PFSK-1 (cell line): ENCODE measurements around the gene CIDEA.

Source experiments
- FOXP2 ChIP-seq: optimal IDR thresholded peaks from 2 replicates; pipeline ENCODE3; 2011; ENCODE audit warnings: borderline replicate concordance, control low read depth, inconsistent platforms; ENCODE audit not compliant: insufficient read depth; ENCODE audit errors: extremely low read length, extremely low read depth
- POLR2AphosphoS5 ChIP-seq: IDR thresholded peaks from 2 replicates; pipeline ENCODE4 v1.6.1; 2012; ENCODE audit warnings: low read depth, mild to moderate bottlenecking, control low read depth, low read length, moderate library complexity
- SIN3A ChIP-seq: IDR thresholded peaks from 2 replicates; pipeline ENCODE4 v1.6.1; 2012; ENCODE audit warnings: mild to moderate bottlenecking, low read length, moderate library complexity, borderline replicate concordance; ENCODE audit not compliant: insufficient read depth
- TAF1 ChIP-seq: IDR thresholded peaks from 2 replicates; pipeline ENCODE4 v1.6.1; 2012; ENCODE audit warnings: low read length, control low read depth, borderline replicate concordance; ENCODE audit not compliant: insufficient read depth
- TF ChIP-seq, protein P1 (sequence below), 2 experiments: IDR thresholded peaks; 2 replicates each; pipeline versions ENCODE4 v1.6.1 to v1.8.0; 2011 to 2012; ENCODE audit warnings: low read depth in 2 of 2, low read length in 2 of 2, control low read depth in 1 of 2, inconsistent platforms in 1 of 2, mild to moderate bottlenecking in 1 of 2, moderate library complexity in 1 of 2; ENCODE audit not compliant: insufficient read depth in 1 of 2

CIDEA gene

DNA sequence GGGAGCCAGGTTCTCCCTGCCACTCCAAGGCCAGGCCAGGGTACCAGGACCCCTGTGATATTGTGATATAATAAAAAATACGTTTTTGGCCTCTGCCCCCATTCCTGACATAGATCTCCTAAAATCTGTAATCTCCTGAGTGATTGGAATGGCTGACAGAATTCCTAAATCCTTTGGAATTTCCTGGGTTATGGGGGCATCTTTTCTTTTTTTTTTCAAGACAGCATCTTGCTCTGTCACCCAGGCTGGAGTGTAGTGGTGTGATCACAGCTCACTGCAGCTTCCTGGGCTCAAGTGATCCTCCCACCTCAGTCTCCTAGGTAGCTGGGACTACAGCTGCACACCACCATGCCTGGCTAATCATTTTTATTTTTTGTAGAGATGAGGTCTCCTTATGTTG, 27.7 kb downstream of the CIDEA start:
- TF ChIP-seq TAF1 = no peak
- TF ChIP-seq, protein P1, sequence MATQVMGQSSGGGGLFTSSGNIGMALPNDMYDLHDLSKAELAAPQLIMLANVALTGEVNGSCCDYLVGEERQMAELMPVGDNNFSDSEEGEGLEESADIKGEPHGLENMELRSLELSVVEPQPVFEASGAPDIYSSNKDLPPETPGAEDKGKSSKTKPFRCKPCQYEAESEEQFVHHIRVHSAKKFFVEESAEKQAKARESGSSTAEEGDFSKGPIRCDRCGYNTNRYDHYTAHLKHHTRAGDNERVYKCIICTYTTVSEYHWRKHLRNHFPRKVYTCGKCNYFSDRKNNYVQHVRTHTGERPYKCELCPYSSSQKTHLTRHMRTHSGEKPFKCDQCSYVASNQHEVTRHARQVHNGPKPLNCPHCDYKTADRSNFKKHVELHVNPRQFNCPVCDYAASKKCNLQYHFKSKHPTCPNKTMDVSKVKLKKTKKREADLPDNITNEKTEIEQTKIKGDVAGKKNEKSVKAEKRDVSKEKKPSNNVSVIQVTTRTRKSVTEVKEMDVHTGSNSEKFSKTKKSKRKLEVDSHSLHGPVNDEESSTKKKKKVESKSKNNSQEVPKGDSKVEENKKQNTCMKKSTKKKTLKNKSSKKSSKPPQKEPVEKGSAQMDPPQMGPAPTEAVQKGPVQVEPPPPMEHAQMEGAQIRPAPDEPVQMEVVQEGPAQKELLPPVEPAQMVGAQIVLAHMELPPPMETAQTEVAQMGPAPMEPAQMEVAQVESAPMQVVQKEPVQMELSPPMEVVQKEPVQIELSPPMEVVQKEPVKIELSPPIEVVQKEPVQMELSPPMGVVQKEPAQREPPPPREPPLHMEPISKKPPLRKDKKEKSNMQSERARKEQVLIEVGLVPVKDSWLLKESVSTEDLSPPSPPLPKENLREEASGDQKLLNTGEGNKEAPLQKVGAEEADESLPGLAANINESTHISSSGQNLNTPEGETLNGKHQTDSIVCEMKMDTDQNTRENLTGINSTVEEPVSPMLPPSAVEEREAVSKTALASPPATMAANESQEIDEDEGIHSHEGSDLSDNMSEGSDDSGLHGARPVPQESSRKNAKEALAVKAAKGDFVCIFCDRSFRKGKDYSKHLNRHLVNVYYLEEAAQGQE (IDR thresholded peaks at IDR 0.05; ENCODE audit: insufficient read depth in 1 of 2, low read depth in 2 of 2, low read length in 2 of 2) = no peak
- TF ChIP-seq FOXP2 = no peak
- no peak for TF ChIP-seq POLR2AphosphoS5
- no peak for TF ChIP-seq SIN3A

DNA sequence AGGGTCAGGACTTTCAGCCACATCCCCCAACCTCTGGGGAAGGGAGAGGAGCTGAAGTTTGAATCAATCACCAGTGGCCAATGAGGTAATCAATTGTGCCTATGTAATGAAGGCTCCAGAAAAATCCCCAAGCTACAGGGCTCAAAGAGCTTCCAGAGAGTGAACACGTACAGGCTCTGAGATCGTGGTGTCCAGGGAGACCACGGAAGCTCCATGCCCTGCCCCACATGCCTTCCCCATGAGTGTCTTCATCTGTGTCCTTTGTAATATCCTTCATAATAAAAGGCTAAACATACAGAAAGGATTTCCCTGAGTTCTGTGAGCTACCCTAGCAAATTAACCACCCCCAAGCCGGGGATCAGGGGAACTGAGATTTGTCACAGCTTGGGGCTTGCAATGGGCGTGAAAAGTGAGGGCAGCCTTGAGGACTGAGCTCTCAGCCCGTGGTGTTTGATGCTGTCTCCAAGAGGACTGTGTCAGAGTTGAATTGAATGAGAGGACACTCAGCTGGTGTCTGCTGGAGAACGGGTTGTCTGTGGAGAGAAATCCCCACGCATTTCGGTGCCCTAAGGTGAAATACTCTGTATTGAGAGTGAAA, 28.4 kb downstream of the CIDEA start:
- no peak for TF ChIP-seq TAF1
- TF ChIP-seq, protein P1 (IDR thresholded peaks at IDR 0.05; ENCODE audit: insufficient read depth in 1 of 2, low read depth in 2 of 2, low read length in 2 of 2) = no peak
- no peak for TF ChIP-seq SIN3A

DNA sequence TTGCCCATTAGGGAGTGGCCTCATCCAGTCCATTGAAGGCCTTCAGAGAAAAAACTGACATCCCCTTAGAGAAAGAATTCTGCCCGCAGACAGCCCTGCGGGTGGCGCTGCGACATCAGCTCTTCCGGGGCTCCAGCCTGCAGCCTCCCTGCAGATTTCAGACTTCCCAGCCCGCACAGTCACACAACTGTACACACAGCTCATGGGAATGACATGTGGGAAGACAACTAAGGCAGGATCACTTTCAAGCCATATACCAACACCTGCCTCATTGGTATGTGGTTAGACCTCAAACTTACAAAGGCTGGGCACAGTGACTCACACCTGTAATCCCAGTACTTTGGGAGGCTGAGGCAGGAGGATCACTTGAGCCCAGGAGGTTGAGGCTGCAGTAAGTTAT, 29.1 kb downstream of the CIDEA start:
- TF ChIP-seq POLR2AphosphoS5 (no peak), FOXP2 (no peak), TAF1 (no peak), SIN3A (no peak)
- TF ChIP-seq, protein P1 (IDR thresholded peaks at IDR 0.05; ENCODE audit: insufficient read depth in 1 of 2, low read depth in 2 of 2, low read length in 2 of 2) = no peak

DNA sequence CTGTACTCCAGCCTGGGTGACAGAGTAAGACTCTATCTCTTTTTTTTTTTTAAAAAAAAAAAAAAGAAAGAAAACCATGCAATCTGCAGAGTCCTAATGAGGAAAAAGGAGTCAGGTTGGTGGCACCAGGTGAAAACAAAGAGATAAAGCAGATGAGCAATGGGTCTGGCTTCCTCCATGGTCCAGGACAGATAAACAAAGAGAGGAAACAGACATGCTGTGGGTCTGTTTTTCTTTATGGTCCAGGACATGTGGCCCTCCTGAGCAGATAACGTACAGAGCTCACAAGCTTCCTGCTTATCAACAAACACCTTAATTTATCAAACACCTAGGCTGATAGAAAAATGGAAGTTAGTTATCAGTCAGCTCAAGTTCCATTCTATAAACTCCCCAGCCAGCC, 29.5 kb downstream of the CIDEA start:
- TF ChIP-seq FOXP2 = no peak
- TF ChIP-seq POLR2AphosphoS5 = no peak
- TF ChIP-seq, protein P1 (IDR thresholded peaks at IDR 0.05; ENCODE audit: insufficient read depth in 1 of 2, low read depth in 2 of 2, low read length in 2 of 2) = no peak
- TF ChIP-seq TAF1 = no peak
- TF ChIP-seq SIN3A = no peak

DNA sequence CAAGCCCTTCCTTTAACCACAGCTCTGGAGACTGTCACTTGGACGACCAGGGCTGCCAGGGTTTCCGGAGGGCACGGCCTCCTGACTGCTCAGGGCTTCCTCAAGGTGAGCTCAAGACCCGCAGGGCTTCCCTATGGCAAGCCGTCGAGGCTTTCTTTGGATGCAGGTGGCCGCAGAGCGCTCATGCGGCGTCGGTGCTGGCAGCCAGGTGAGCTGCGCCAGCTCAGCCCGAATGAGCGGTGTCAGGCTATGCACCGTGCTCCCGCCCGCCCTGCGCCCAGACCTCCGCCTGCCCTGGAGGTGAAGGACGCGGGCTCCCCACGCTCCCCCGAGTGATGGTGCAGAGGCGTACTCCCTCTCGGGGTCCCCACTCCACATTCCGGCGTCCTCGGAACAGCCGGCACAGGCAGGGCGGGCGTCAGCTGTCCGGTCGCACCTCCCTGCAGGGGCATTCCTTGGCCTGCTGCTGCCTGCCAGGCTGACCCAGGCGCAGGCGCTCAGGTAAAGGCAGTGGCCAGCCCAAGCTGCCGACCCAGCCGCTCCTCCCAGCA, 33.0 kb downstream of the CIDEA start:
- no peak for TF ChIP-seq SIN3A
- no peak for TF ChIP-seq FOXP2
- no peak for TF ChIP-seq TAF1
- TF ChIP-seq, protein P1 (IDR thresholded peaks at IDR 0.05; ENCODE audit: insufficient read depth in 1 of 2, low read depth in 2 of 2, low read length in 2 of 2) = no peak
- TF ChIP-seq POLR2AphosphoS5 = no peak
